Measurements from ENCODE around the gene SCGB1C2.

Gene SCGB1C2

GRCh38 chr17:170130-170670, 32.8 kb downstream of the SCGB1C2 start:
- DNase-seq (ENCODE audit: low read depth, low spot score), result no peak

GRCh38 chr17:171871-172270, 34.5 kb downstream of the SCGB1C2 start:
- no peak for DNase-seq (ENCODE audit: low read depth, low spot score)

GRCh38 chr17:172401-172800, 35.0 kb downstream of the SCGB1C2 start:
- DNase-seq (ENCODE audit: low read depth, low spot score), result no peak

- DNase-seq (ENCODE audit: low read depth, low spot score), result no peak
Observed at GRCh38 chr17:173166-173911, 36.0 kb downstream of the SCGB1C2 start.

DNA sequence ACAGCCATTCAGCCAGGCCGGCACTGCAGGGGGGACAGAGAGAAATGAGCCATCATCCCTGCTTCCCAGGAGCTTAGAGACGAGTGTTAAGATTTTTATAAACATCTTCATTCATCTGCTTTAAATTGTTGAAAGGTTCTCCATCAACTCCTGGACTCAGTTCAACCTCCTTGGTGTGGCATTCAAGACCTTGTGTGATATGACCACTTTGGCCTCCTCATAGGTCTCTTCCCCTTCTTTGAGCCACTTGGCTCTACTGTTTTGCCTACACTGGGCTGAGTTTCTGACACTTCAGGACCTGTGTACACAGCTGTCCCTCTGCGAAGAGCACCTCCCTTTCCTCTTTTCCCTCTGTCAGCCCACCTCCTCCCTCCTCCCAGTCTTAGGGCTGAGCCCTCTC, 39.8 kb downstream of the SCGB1C2 start:
- no peak for DNase-seq (ENCODE audit: low read depth, low spot score)

DNA sequence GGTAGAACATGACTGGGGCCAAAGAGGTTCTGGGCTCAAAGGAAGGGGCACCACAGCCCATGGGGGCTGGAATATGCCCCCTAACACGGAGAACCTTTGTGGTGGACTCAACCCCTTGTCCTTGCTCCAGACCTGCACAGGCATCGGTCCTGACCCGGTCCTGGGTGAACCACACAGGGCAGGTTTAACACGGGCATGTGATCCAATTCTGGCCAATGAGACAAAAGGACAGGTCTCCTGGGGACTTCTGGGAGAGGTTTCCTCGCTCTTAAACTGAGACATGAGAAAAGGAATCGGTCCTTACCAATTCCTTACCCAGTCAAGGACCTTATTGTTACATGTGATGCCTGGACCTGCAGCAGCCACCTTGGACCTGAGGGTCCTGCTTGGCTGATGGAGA, 40.4 kb downstream of the SCGB1C2 start:
- DNase-seq (ENCODE audit: low read depth, low spot score), result no peak

DNA sequence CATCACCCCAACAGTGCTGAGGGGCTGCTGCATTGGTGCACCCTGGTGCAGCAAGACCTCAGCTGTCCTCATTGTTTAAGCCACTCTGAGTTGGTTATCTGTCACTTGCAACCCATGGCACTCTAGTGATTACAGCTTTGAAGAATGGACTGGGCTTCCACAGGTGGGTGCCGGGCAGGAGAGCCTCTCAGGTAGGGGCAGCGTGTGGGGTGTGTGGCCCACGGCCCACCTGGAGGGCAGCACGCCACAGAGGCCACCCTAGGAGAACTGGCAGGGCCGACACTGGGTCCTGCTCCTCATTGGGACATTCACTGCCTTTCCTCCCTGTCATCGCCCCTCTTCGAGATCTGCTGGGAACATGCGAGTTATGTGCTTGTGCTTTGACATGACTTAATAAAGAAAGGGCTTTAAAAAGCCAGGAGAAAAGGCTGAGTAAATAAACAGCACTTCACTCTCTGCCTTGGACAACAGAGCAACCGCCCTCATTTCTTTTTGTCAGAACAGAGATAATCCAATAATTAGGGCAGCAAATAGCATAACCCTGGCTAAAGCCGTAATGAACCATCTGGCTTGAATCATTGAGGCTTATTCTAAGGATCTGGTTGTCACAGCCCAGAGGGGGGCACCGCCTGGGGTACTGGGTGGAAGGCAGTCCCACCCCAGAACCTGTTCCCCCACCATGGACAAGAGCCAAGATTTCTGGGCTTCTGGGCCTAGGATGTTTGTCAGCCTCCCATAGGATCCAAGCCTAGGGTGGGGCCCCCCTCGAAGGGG, 41.1 kb downstream of the SCGB1C2 start:
- DNase-seq (ENCODE audit: low read depth, low spot score), result no peak

- DNase-seq (ENCODE audit: low read depth, low spot score), result no peak
Observed at GRCh38 chr17:179066-179432, 41.7 kb downstream of the SCGB1C2 start.

DNA sequence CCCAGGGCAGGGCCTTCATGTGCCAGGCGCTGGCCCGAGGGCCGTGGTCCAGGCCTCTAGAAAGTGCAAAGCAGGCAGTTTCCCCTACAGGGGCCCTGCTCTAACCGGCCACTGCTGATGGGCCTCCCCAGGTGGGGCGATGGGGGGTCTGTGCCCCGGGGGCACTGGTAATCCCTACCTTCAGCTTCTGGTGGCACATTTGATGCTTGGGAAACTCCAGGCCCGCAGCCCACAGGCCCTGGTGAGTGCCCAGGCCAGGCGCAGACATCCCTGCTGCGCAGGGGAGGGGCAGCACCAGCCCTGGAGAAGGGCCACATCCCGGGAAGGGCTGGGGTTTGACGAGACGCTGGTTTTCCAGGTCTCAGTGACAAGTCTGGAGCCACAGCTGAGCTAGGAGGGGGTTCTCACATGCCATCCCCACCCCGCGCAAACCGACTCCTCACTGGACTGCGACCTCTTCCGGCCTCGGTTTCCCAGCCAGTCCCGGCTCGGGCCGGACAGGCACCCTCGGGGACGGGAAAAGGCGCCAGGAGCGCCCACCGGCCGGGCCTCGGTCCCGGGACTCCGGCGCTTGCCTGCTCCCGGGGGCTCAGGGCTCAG, 42.5 kb downstream of the SCGB1C2 start:
- peak; percentile 24 for DNase-seq (ENCODE audit: low read depth, low spot score)

GRCh38 chr17:180381-181244, 43.2 kb downstream of the SCGB1C2 start:
- DNase-seq (ENCODE audit: low read depth, low spot score), result peak; percentile 23

DNA sequence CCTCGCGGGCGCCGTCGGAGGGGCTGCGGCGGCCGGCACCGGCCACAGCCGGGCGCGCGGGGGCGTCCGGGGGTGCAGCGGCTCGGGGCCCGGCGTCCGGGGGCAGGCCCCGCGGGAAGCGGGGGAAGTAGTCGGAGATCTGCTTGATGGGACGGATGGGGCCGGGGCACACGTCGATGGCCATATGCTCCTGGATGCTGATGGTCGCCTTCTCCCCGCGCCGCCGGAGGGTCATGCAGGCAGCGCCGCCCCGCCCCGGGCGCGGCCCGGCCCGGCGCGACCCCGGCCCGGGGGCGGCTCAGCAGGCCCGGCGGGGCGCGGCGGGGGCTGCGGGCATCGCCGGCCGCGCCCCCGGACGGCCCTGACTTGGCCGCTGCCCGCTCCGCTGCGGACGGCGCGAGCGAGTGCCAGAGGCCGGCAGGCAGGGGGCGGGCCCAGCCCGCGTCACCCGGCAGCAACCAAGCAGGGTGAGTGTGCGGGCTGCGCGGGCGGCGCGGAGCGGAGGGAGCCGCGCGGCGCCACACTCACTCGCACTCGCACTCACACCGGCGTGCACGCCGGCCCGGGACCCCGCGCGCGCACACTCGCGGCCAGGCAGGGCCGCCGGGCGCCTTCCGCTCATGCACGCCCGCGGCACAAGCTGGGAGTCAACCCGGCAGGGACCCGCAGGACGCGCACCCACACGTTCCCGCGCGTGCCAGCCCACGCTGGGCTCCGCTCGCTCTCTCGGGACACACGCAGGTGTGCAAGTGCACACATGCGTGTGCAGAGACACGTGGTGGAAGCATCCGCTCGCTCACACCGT, 44.1 kb downstream of the SCGB1C2 start, which contains the start of gene DOC2B:
TSS of gene DOC2B (minus strand) at position 406 of the 805 bp plus-strand sequence. CDS start at position 235, 171 bp downstream.
- DNase-seq (ENCODE audit: low read depth, low spot score), result no peak

GRCh38 chr17:182050-182751, 44.8 kb downstream of the SCGB1C2 start:
- DNase-seq (ENCODE audit: low read depth, low spot score), result peak; percentile 58

- DNase-seq (ENCODE audit: low read depth, low spot score), result no peak
Observed at GRCh38 chr17:183021-183420, 45.7 kb downstream of the SCGB1C2 start.

DNA sequence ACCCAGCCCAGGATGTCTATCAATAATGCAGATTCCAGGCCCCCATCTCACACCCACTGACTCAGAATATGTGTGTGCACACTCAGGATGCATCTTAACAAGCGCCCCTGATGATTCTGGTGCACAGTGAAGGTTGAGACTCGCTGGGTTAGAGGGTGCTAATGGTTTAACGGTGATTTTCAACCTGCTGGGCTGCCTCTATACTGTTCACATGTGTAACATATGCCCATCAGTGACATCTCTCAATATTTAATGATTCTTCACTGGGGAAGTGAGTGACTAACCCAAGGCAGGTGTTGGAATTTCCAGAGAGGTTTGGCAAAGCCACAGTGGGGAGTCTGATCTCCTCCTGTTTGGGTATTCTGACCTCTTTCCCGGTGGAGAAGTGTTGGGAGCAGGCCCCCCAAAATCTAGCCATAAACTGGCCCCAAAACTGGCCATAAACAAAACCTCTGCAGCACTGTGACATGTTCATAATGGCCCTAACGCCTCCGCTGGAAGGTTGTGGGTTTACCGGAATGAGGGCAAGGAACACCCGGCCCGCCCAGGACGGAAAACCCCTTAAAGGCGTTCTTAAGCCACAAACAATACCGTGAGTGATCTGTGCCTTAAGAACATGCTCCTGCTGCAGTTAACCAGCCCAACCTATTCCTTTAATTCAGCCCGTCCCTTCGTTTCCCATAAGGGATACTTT, 48.2 kb downstream of the SCGB1C2 start:
- DNase-seq (ENCODE audit: low read depth, low spot score), result no peak

DNA sequence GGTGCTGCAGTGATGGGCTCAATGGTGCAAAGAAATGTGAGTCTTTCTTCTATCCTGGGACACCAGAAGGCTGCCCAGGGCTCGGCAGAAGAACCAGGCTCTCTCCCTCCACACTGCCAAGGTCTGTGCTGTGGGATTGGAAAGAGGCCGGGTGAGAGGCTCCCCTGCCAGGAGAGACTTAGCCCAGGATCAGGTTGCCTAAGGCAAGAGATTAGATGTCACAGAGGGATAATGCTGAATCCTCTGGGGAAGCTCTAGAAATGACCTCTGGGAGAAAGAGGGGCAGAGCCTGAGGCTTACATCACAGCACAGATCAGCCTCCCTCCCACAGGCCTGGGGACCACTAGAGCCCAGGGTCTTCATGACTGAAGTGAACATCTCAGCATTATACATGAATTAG, 49.8 kb downstream of the SCGB1C2 start:
- DNase-seq (ENCODE audit: low read depth, low spot score), result no peak
